Muscle layer of colon (tissue), 2 donors: ENCODE results near the gene VPS8.

Experiments used
- H3K27ac ChIP-seq: one replicate; pipeline ENCODE4 v1.7.0; 2013; ENCODE audit warnings: low read depth, mild to moderate bottlenecking, low read length, moderate library complexity
- H3K27me3 ChIP-seq, 2 donors: one replicate each; pipeline ENCODE4 v1.7.0; 2013; ENCODE audit warnings: low read length in 2 of 2, mild to moderate bottlenecking in 2 of 2; ENCODE audit not compliant: insufficient read depth in 2 of 2, control insufficient read depth in 1 of 2
- H3K36me3 ChIP-seq: one replicate; pipeline ENCODE4 v1.7.0; 2013; ENCODE audit warnings: mild to moderate bottlenecking, low read length; ENCODE audit not compliant: insufficient read depth
- H3K4me1 ChIP-seq: one replicate; pipeline ENCODE4 v1.7.0; 2013; ENCODE audit warnings: mild to moderate bottlenecking, low read length; ENCODE audit not compliant: insufficient read depth
- H3K4me3 ChIP-seq, 2 donors: one replicate each; pipeline ENCODE4 v1.7.0; 2013; ENCODE audit warnings: low read length in 2 of 2, low read depth in 1 of 2, mild to moderate bottlenecking in 1 of 2, moderate library complexity in 1 of 2
- H3K9ac ChIP-seq: one replicate; pipeline ENCODE4 v1.7.0; 2013; ENCODE audit warnings: low read length
- H3K9me3 ChIP-seq: one replicate; pipeline ENCODE4 v1.7.0; 2013; ENCODE audit warnings: mild to moderate bottlenecking, low read length
- donor health status: abdominal sarcoma.
- donor health status: Adenocarcinoma of cecum.

VPS8 gene

GRCh38 chr3:185067173-185067572, 255.2 kb downstream of the VPS8 start:
- Histone ChIP-seq H3K27ac (no peak overlapping the region), H3K9me3 (no peaks in the 10 kb centered on the region), H3K27me3 (no peaks in the 10 kb centered on the region), H3K4me3 (no peak overlapping the region), H3K36me3 (no peaks in the 10 kb centered on the region), H3K9ac (no peak overlapping the region), H3K4me1 (no peaks in the 10 kb centered on the region)

- Histone ChIP-seq H3K27ac (no peak overlapping the region), H3K4me1 (no peaks in the 10 kb centered on the region), H3K36me3 (no peaks in the 10 kb centered on the region), H3K9ac (no peak overlapping the region), H3K4me3 (no peak overlapping the region), H3K27me3 (no peaks in the 10 kb centered on the region), H3K9me3 (no peaks in the 10 kb centered on the region)
Measured at GRCh38 chr3:185069037-185070030, 257.4 kb downstream of the VPS8 start.

GRCh38 chr3:185070491-185071286, 258.7 kb downstream of the VPS8 start:
- no peaks in the 10 kb centered on the region for H3K4me1 ChIP-seq
- H3K36me3 ChIP-seq: no peaks in the 10 kb centered on the region
- no peaks in the 10 kb centered on the region for H3K9me3 ChIP-seq
- H3K9ac ChIP-seq: no peak overlapping the region
- no peak overlapping the region for H3K4me3 ChIP-seq
- no peaks in the 10 kb centered on the region for H3K27me3 ChIP-seq
- no peak overlapping the region for H3K27ac ChIP-seq

- Histone ChIP-seq H3K27me3 (no peaks in the 10 kb centered on the region), H3K27ac (no peak overlapping the region), H3K4me3 (no peak overlapping the region), H3K36me3 (no peaks in the 10 kb centered on the region), H3K4me1 (no peaks in the 10 kb centered on the region), H3K9me3 (no peaks in the 10 kb centered on the region), H3K9ac (no peak overlapping the region)
Measured at GRCh38 chr3:185071287-185071800, 259.4 kb downstream of the VPS8 start.

GRCh38 chr3:185075547-185075946, 263.6 kb downstream of the VPS8 start:
- Histone ChIP-seq H3K36me3 (no peaks in the 10 kb centered on the region), H3K4me3 (no peak overlapping the region), H3K9me3 (no peaks in the 10 kb centered on the region), H3K4me1 (no peaks in the 10 kb centered on the region), H3K9ac (no peak overlapping the region), H3K27me3 (no peaks in the 10 kb centered on the region), H3K27ac (no peak overlapping the region)

GRCh38 chr3:185076219-185076618, 264.3 kb downstream of the VPS8 start:
- no peaks in the 10 kb centered on the region for H3K36me3 ChIP-seq
- no peaks in the 10 kb centered on the region for H3K9me3 ChIP-seq
- H3K9ac ChIP-seq: no peak overlapping the region
- no peak overlapping the region for H3K27ac ChIP-seq
- H3K4me3 ChIP-seq: no peak overlapping the region
- no peaks in the 10 kb centered on the region for H3K4me1 ChIP-seq
- no peaks in the 10 kb centered on the region for H3K27me3 ChIP-seq

GRCh38 chr3:185079625-185080024, 267.7 kb downstream of the VPS8 start:
- H3K36me3 ChIP-seq: peaks cover 16% of the 10 kb centered on the region
- no peak overlapping the region for H3K9ac ChIP-seq
- no peak overlapping the region for H3K27ac ChIP-seq
- peaks cover 4% of the 10 kb centered on the region for H3K4me1 ChIP-seq
- H3K27me3 ChIP-seq: no peaks in the 10 kb centered on the region
- no peak overlapping the region for H3K4me3 ChIP-seq
- H3K9me3 ChIP-seq: no peaks in the 10 kb centered on the region

GRCh38 chr3:185081521-185081920, 269.6 kb downstream of the VPS8 start:
- no peak overlapping the region for H3K9ac ChIP-seq
- H3K27ac ChIP-seq: no peak overlapping the region
- no peaks in the 10 kb centered on the region for H3K27me3 ChIP-seq
- peaks cover 21% of the 10 kb centered on the region for H3K4me1 ChIP-seq
- no peaks in the 10 kb centered on the region for H3K9me3 ChIP-seq
- peaks cover 16% of the 10 kb centered on the region for H3K36me3 ChIP-seq
- H3K4me3 ChIP-seq: no peak overlapping the region

GRCh38 chr3:185082149-185082548, 270.2 kb downstream of the VPS8 start:
- Histone ChIP-seq H3K9me3 (no peaks in the 10 kb centered on the region), H3K27me3 (no peaks in the 10 kb centered on the region), H3K4me1 (peaks cover 25% of the 10 kb centered on the region), H3K4me3 (no peak overlapping the region), H3K36me3 (peaks cover 16% of the 10 kb centered on the region), H3K27ac (no peak overlapping the region), H3K9ac (no peak overlapping the region)

GRCh38 chr3:185082829-185083228, 270.9 kb downstream of the VPS8 start:
- H3K36me3 ChIP-seq: peaks cover 16% of the 10 kb centered on the region
- H3K9ac ChIP-seq: no peak overlapping the region
- H3K4me1 ChIP-seq: peaks cover 29% of the 10 kb centered on the region
- H3K4me3 ChIP-seq: no peak overlapping the region
- H3K9me3 ChIP-seq: no peaks in the 10 kb centered on the region
- H3K27ac ChIP-seq: no peak overlapping the region
- no peaks in the 10 kb centered on the region for H3K27me3 ChIP-seq

GRCh38 chr3:185084402-185084801, 272.4 kb downstream of the VPS8 start:
- H3K36me3 ChIP-seq: peaks cover 16% of the 10 kb centered on the region
- peaks cover 29% of the 10 kb centered on the region for H3K4me1 ChIP-seq
- H3K4me3 ChIP-seq: no peak overlapping the region
- no peak overlapping the region for H3K9ac ChIP-seq
- H3K27me3 ChIP-seq: no peaks in the 10 kb centered on the region
- no peak overlapping the region for H3K27ac ChIP-seq
- H3K9me3 ChIP-seq: no peaks in the 10 kb centered on the region
